NCI-H510A (cell line): ENCODE measurements around the gene RING1.

ENCODE experiments used
- DNase-seq: peaks from one replicate; lab custom pipeline; 2025; lab: John Stamatoyannopoulos, UW

The RING1 gene

GRCh38 chr6:33247977-33248642, 39.8 kb downstream of the RING1 start:
- peak; percentile 77 for DNase-seq

- peak; percentile 32 for DNase-seq
Observed at GRCh38 chr6:33248643-33248931, 40.3 kb downstream of the RING1 start.

- DNase-seq, result peak; percentile 99
Observed at GRCh38 chr6:33248932-33249731, 40.8 kb downstream of the RING1 start.

DNA sequence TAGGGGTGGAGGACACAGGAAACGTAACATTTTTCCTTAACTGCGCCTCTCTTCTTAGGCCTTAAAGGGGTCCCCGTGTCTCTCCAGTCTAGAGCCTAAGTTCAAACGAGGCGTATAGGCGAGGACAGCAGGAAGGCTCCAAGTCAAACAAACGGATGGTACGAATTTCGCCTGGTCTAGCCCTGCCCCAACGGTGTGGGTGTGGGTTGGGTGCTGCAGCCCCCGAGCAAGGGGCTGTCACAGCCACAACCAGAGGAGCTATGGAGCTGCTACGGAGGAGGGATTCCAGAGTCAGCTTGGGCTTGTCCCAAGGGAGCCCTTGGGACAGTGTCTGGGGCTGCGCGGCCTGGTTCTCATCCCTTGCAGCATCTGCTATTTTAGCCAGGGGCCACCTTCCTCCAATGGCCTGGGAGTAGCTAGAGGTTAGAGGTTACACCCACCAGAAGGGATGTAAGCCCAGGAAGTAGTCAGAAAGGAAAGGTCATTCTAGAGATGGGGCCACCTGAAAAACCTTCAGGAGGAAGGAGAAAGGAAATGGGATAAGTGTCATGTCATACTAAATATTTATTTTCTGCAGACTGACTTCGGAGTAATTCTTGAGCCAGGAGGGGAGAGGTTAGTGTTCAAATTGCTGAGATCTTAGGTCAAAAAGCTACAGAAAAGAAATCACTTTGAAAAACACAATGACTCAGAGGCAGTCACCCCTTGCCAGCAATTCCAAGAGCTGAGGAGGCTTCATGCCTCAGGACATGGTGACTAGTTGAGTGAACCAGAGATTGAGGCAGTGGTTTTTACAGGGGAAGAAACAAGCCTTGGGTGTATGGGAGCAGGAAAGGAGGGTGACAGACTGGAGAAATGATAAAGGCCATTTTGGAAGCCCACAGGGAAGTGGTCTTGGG, 41.7 kb downstream of the RING1 start:
- DNase-seq, result no peak

DNA sequence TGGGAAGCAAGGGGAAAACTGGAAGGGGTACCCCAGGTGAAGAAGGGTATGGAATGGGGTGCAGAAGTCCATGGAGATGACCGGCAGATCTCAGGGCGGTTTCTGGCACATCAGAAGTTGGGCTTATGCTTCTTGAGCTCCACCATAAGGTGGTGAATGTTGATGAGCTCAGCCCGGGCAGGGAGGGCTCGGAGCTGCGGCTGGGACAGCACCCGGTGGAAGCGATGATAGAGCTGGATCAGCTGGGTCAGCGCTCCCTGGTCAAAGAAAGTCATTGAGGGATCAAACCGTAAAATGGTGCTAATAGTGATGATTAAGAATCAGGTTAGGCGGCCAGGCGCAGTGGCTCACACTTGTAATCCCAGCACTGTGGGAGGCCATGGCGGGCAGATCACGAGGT, 42.4 kb downstream of the RING1 start:
- DNase-seq, result no peak

DNA sequence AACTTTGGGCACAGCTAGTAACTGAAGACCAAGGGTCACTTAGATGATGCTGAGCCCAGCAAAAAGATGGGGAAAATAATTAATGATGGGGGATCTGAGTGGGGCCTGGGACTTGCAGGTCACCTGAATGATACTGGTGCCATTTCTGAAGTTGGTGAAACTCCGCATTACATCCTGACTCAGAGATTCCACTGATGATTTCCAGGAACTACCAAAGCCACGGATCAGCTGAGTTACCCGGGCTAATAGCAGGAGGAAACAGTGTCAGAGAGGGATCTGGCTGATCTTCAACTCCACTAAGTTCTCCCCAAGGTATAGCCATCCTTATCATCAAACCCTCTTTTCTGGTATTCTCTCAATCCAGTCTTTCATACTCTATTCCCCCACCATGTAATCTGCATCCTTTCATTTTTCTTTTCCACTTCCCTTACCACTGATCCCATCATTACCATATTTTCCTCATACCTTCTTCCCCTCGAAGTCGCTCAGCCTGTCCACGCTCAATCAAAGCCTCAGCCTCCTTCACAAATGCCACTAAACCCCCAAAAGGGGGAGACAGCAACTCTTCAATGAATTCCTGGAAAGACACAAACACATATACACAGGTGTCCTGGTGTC, 43.2 kb downstream of the RING1 start:
- DNase-seq, result no peak

GRCh38 chr6:33252759-33253158, 44.5 kb downstream of the RING1 start:
- no peak for DNase-seq

- DNase-seq, result no peak
Observed at GRCh38 chr6:33254591-33254990, 46.3 kb downstream of the RING1 start.

DNA sequence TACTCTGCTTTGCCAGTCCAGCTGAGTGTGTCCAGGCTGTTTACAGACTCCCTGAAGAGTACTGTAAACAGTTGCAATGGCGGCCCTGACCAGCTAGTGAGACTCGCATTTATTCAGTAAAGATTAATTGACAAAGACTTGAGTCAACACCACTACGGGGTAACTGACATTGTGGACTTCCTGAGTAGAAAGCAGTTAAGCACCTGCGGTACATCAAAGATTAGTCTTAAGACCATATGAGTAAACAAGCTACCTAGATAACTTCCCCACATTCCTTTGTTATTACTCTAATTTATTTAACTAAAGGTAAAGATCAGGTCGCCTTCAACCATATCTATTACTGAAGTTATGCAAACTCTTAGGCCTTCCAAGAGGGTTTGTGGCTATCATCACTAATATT, 50.7 kb downstream of the RING1 start:
- no peak for DNase-seq
